T-helper 1 cell treated with Interleukin-12 subunit alpha and Interleukin-12 subunit beta and Interleukin-4 antibody, amounts not matched to agents 30 ng/mL and 1 ng/mL, for 36 hours (primary cell): ENCODE data around the gene ASNSD1. TPM values are rescaled to one million over a fixed set of nuclear protein-coding genes. Genes with fewer than 3 reads are reported as not detected.

Experiments used
- intact Hi-C: fragments of 100-400 bp; cut with micrococcal nuclease; formaldehyde crosslinking; loops from one replicate; pipeline ENCODE4 v1.15.1; 2024
- total RNA-seq: library from RNA; stranded (reverse); gene quantifications from 2 replicates; pipeline ENCODE4 v1.2.3, GENCODE V29; 2022

The ASNSD1 gene
- total RNA-seq, 1 donor from 2014 or later = 38.5 TPM

GRCh38 chr2:189646521-189646920 is 14.7 kb upstream of the ASNSD1 start:
- intact Hi-C loops = no loop called here

- intact Hi-C loops = no loop called here
Observed at GRCh38 chr2:189648846-189649509, 12.3 kb upstream of the ASNSD1 start.

GRCh38 chr2:189651284-189651683 is 10.0 kb upstream of the ASNSD1 start:
- intact Hi-C loops = loop anchor here (10.0 kb wide), 1 partner anchor 556 kb away; no protein-coding TSS in a partner anchor

GRCh38 chr2:189653464-189653863 is 7.8 kb upstream of the ASNSD1 start:
- intact Hi-C loops = loop anchor here (10.0 kb wide), 1 partner anchor 559 kb away; no protein-coding TSS in a partner anchor

- intact Hi-C loops = loop anchor here (10.0 kb wide), 1 partner anchor 560 kb away; no protein-coding TSS in a partner anchor
Observed at GRCh38 chr2:189654641-189655040, 6.6 kb upstream of the ASNSD1 start.

GRCh38 chr2:189657867-189658266 is 3.4 kb upstream of the ASNSD1 start:
- intact Hi-C loops = loop anchor here (1.0 to 10.0 kb wide), 2 partner anchors 563 to 1225 kb away; no protein-coding TSS in a partner anchor

GRCh38 chr2:189658306-189659212 is 2.7 kb upstream of the ASNSD1 start:
- intact Hi-C loops = loop anchor here (1.0 to 10.0 kb wide), 2 partner anchors 564 to 1225 kb away; no protein-coding TSS in a partner anchor

GRCh38 chr2:189659734-189660133 is 1.5 kb upstream of the ASNSD1 start:
- intact Hi-C loops = loop anchor here (2.0 to 10.0 kb wide), 5 partner anchors 565 to 1363 kb away; partner anchors contain the start of gene NEMP2

- intact Hi-C loops = loop anchor here (1.0 to 5.0 kb wide), 17 partner anchors 14 to 1362 kb away; partner anchors contain the start of genes ANKAR, NAB1, NEMP2 and ORMDL1
Observed at GRCh38 chr2:189660803-189661147, 484 bp upstream of the ASNSD1 start.

- intact Hi-C loops = loop anchor here (1.0 to 5.0 kb wide), 17 partner anchors 12 to 1360 kb away; partner anchors contain the start of genes ANKAR, NAB1, NEMP2 and ORMDL1
Observed at GRCh38 chr2:189661957-189662321, 680 bp downstream of the ASNSD1 start.

GRCh38 chr2:189662669-189663226 is 1.5 kb downstream of the ASNSD1 start:
- intact Hi-C loops = loop anchor here (5.0 kb wide), 2 partner anchors 870 to 1360 kb away; partner anchors contain the start of gene NEMP2

- intact Hi-C loops = loop anchor here (5.0 kb wide), 2 partner anchors 869 to 1359 kb away; partner anchors contain the start of gene NEMP2
Observed at GRCh38 chr2:189663319-189663718, 2.1 kb downstream of the ASNSD1 start.

GRCh38 chr2:189669913-189670312 is 8.7 kb downstream of the ASNSD1 start:
- intact Hi-C loops = no loop called here

GRCh38 chr2:189673661-189674373 is 12.6 kb downstream of the ASNSD1 start:
- intact Hi-C loops = loop anchor here (1.0 kb wide), 5 partner anchors 13 to 233 kb away; partner anchors contain the start of genes ASNSD1, OSGEPL1 and WDR75

- intact Hi-C loops = loop anchor here (1.0 kb wide), 5 partner anchors 13 to 233 kb away; partner anchors contain the start of genes ASNSD1, OSGEPL1 and WDR75
Observed at GRCh38 chr2:189674374-189675112, 13.3 kb downstream of the ASNSD1 start, which contains the start of gene ANKAR. ANKAR (plus strand) TSS chr2:189674670; CDS start chr2:189676491, 1,821 bp downstream.

GRCh38 chr2:189676471-189676870 is 15.2 kb downstream of the ASNSD1 start:
- intact Hi-C loops = no loop called here

GRCh38 chr2:189679226-189679625 is 18.0 kb downstream of the ASNSD1 start:
- intact Hi-C loops = no loop called here

GRCh38 chr2:189681203-189681602 is 19.9 kb downstream of the ASNSD1 start:
- intact Hi-C loops = no loop called here

GRCh38 chr2:189681903-189682302 is 20.6 kb downstream of the ASNSD1 start:
- intact Hi-C loops = no loop called here

GRCh38 chr2:189683348-189683747 is 22.1 kb downstream of the ASNSD1 start:
- intact Hi-C loops = no loop called here
